Activated CD8-positive, alpha-beta T cell treated with anti-CD3 and anti-CD28 coated beads for 36 hours (primary cell): ENCODE results near the gene GPC5. TPM values are rescaled to one million over a fixed set of nuclear protein-coding genes. Genes with fewer than 3 reads are reported as not detected.

Experiments used
- ATAC-seq: fragments of 200-7000 bp; cut with Tn5 transposase; one replicate; pipeline ENCODE4 v1.10.0; 2021; ENCODE audit warnings: mild to moderate bottlenecking, moderate library complexity
- CTCF ChIA-PET: fragments of 350-600 bp; sonication (Branson Sonifier 250); formaldehyde crosslinking; loops from one replicate; lab custom pipeline; 2021; ENCODE audit warnings: antibody characterized with exemption; lab: Charles Lee
- POLR2A ChIA-PET: fragments of 350-600 bp; sonication (Branson Sonifier 250); formaldehyde crosslinking; loops from one replicate; lab custom pipeline; 2021; ENCODE audit warnings: antibody characterized with exemption; lab: Charles Lee
- DNase-seq: peaks from one replicate; pipeline ENCODE4 v3.0.0-alpha.2; 2020
- H3K27ac Mint-ChIP-seq: one replicate; pipeline ENCODE4 v1.8.0; 2021; ENCODE audit warnings: mild to moderate bottlenecking, mixed read lengths
- H3K27me3 Mint-ChIP-seq: one replicate; pipeline ENCODE4 v1.8.0; 2021; ENCODE audit warnings: mixed read lengths
- H3K36me3 Mint-ChIP-seq: one replicate; pipeline ENCODE4 v1.8.0; 2021; ENCODE audit warnings: low read depth, mixed read lengths
- H3K4me1 Mint-ChIP-seq: one replicate; pipeline ENCODE4 v1.8.0; 2021; ENCODE audit warnings: low read depth, mixed read lengths
- H3K4me3 Mint-ChIP-seq: one replicate; pipeline ENCODE4 v1.8.0; 2021; ENCODE audit warnings: mild to moderate bottlenecking, moderate library complexity, mixed read lengths
- H3K9me3 Mint-ChIP-seq: one replicate; pipeline ENCODE4 v1.8.0; 2021; ENCODE audit warnings: mixed read lengths
- CTCF ChIP-seq: fragments of 200-600 bp; IDR thresholded peaks from one replicate; pipeline ENCODE4 v1.8.0; 2022; ENCODE audit warnings: antibody characterized with exemption, mild to moderate bottlenecking
- intact Hi-C: fragments of 100-400 bp; cut with micrococcal nuclease; formaldehyde crosslinking; loops from one replicate; pipeline ENCODE4 v1.10.0; 2022
- total RNA-seq, 2 experiments: library from RNA; stranded (reverse); gene quantifications; one replicate each; pipeline ENCODE4 v1.2.3, GENCODE V29; 2021

Gene GPC5
- total RNA-seq, 2 experiments from 2014 or later: 0.13 to 0.14 TPM

- ATAC-seq (no peak), DNase-seq (no peak)
- H3K36me3 Mint-ChIP-seq: no peaks in the 10 kb centered on the region
- H3K27ac Mint-ChIP-seq: no peak overlapping the region
- H3K9me3 Mint-ChIP-seq: no peaks in the 10 kb centered on the region
- intact Hi-C loops: no loop called here
- H3K4me3 Mint-ChIP-seq: no peak overlapping the region
- no peak for TF ChIP-seq CTCF
- ChIA-PET CTCF (no interaction called here), POLR2A (no interaction called here)
- no peaks in the 10 kb centered on the region for H3K27me3 Mint-ChIP-seq
- H3K4me1 Mint-ChIP-seq: no peaks in the 10 kb centered on the region
These were observed 173.3 kb downstream of the GPC5 start for GRCh38 chr13:91571681-91572080.

GRCh38 chr13:91572439-91572838 is 174.0 kb downstream of the GPC5 start:
- DNase-seq: no peak
- Mint-ChIP-seq H3K36me3 (no peaks in the 10 kb centered on the region), H3K4me1 (no peaks in the 10 kb centered on the region), H3K4me3 (no peak overlapping the region), H3K27me3 (no peaks in the 10 kb centered on the region), H3K27ac (no peak overlapping the region), H3K9me3 (no peaks in the 10 kb centered on the region)
- POLR2A ChIA-PET: no interaction called here
- intact Hi-C loops: no loop called here
- no peak for ATAC-seq
- CTCF ChIA-PET: no interaction called here
- TF ChIP-seq CTCF: no peak

- ChIA-PET CTCF (no interaction called here), POLR2A (no interaction called here)
- Mint-ChIP-seq H3K4me3 (no peak overlapping the region), H3K27ac (no peak overlapping the region), H3K9me3 (no peaks in the 10 kb centered on the region), H3K27me3 (no peaks in the 10 kb centered on the region), H3K36me3 (no peaks in the 10 kb centered on the region), H3K4me1 (no peaks in the 10 kb centered on the region)
- no peak for TF ChIP-seq CTCF
- intact Hi-C loops: no loop called here
- no peak for DNase-seq
- no peak for ATAC-seq
These were observed 174.7 kb downstream of the GPC5 start for GRCh38 chr13:91572944-91573598.

- DNase-seq (no peak), ATAC-seq (no peak)
- H3K4me3 Mint-ChIP-seq: no peak overlapping the region
- no peaks in the 10 kb centered on the region for H3K4me1 Mint-ChIP-seq
- H3K27me3 Mint-ChIP-seq: no peaks in the 10 kb centered on the region
- H3K9me3 Mint-ChIP-seq: peaks cover 1% of the 10 kb centered on the region
- no peak for TF ChIP-seq CTCF
- H3K27ac Mint-ChIP-seq: no peak overlapping the region
- ChIA-PET POLR2A (no interaction called here), CTCF (no interaction called here)
- H3K36me3 Mint-ChIP-seq: no peaks in the 10 kb centered on the region
- intact Hi-C loops: no loop called here
These were observed 176.3 kb downstream of the GPC5 start for GRCh38 chr13:91574766-91575165.

- intact Hi-C loops: no loop called here
- CTCF ChIA-PET: interaction anchor here (1.1 kb wide), 1 partner anchor 20 kb away, joined by 4 read pairs; no protein-coding TSS in a partner anchor
- ATAC-seq: no peak
These were observed 178.2 kb downstream of the GPC5 start for GRCh38 chr13:91576590-91576989.

More at GRCh38 chr13:91576590-91576989, 178.2 kb downstream of the GPC5 start:
- H3K4me3 Mint-ChIP-seq: no peak overlapping the region
- H3K4me1 Mint-ChIP-seq: no peaks in the 10 kb centered on the region
- no peaks in the 10 kb centered on the region for H3K27me3 Mint-ChIP-seq
- no peak for TF ChIP-seq CTCF
- POLR2A ChIA-PET: no interaction called here
- H3K27ac Mint-ChIP-seq: no peak overlapping the region
- no peaks in the 10 kb centered on the region for H3K36me3 Mint-ChIP-seq
- DNase-seq: peak; percentile 8
- H3K9me3 Mint-ChIP-seq: peaks cover 1% of the 10 kb centered on the region
